PFSK-1 (cell line): ENCODE results near the gene APOL3.

Experiments
- FOXP2 ChIP-seq: optimal IDR thresholded peaks from 2 replicates; pipeline ENCODE3; 2011; ENCODE audit warnings: borderline replicate concordance, control low read depth, inconsistent platforms; ENCODE audit not compliant: insufficient read depth; ENCODE audit errors: extremely low read length, extremely low read depth
- POLR2AphosphoS5 ChIP-seq: IDR thresholded peaks from 2 replicates; pipeline ENCODE4 v1.6.1; 2012; ENCODE audit warnings: low read depth, mild to moderate bottlenecking, control low read depth, low read length, moderate library complexity
- SIN3A ChIP-seq: IDR thresholded peaks from 2 replicates; pipeline ENCODE4 v1.6.1; 2012; ENCODE audit warnings: mild to moderate bottlenecking, low read length, moderate library complexity, borderline replicate concordance; ENCODE audit not compliant: insufficient read depth
- TAF1 ChIP-seq: IDR thresholded peaks from 2 replicates; pipeline ENCODE4 v1.6.1; 2012; ENCODE audit warnings: low read length, control low read depth, borderline replicate concordance; ENCODE audit not compliant: insufficient read depth
- TF ChIP-seq, protein P1 (sequence below), 2 experiments: IDR thresholded peaks; 2 replicates each; pipeline versions ENCODE4 v1.6.1 to v1.8.0; 2011 to 2012; ENCODE audit warnings: low read depth in 2 of 2, low read length in 2 of 2, control low read depth in 1 of 2, inconsistent platforms in 1 of 2, mild to moderate bottlenecking in 1 of 2, moderate library complexity in 1 of 2; ENCODE audit not compliant: insufficient read depth in 1 of 2

Gene APOL3

DNA sequence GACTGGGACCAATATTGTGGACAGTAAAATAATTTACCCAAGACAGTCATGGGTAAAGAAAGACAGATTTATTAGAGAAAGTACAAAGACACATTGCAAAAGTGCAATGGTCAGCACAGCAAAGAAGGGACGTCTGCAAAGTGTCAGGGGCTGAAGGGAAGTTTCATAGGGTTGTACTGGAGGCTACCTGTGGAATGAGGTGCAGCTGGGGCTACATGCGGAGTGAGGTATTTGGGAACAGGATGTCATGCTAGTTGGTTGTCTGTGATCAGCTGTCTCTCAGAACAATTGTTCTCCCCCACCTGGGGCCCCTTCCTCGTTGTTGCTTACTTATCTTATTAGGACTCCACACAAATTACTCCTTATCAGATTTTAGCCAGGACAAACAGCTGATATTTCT lies 11.4 kb upstream of the APOL3 start:
- TF ChIP-seq TAF1 (no peak), SIN3A (no peak), FOXP2 (no peak), POLR2AphosphoS5 (no peak)
- TF ChIP-seq, protein P1, sequence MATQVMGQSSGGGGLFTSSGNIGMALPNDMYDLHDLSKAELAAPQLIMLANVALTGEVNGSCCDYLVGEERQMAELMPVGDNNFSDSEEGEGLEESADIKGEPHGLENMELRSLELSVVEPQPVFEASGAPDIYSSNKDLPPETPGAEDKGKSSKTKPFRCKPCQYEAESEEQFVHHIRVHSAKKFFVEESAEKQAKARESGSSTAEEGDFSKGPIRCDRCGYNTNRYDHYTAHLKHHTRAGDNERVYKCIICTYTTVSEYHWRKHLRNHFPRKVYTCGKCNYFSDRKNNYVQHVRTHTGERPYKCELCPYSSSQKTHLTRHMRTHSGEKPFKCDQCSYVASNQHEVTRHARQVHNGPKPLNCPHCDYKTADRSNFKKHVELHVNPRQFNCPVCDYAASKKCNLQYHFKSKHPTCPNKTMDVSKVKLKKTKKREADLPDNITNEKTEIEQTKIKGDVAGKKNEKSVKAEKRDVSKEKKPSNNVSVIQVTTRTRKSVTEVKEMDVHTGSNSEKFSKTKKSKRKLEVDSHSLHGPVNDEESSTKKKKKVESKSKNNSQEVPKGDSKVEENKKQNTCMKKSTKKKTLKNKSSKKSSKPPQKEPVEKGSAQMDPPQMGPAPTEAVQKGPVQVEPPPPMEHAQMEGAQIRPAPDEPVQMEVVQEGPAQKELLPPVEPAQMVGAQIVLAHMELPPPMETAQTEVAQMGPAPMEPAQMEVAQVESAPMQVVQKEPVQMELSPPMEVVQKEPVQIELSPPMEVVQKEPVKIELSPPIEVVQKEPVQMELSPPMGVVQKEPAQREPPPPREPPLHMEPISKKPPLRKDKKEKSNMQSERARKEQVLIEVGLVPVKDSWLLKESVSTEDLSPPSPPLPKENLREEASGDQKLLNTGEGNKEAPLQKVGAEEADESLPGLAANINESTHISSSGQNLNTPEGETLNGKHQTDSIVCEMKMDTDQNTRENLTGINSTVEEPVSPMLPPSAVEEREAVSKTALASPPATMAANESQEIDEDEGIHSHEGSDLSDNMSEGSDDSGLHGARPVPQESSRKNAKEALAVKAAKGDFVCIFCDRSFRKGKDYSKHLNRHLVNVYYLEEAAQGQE (IDR thresholded peaks at IDR 0.05; ENCODE audit: insufficient read depth in 1 of 2, low read depth in 2 of 2, low read length in 2 of 2): no peak

DNA sequence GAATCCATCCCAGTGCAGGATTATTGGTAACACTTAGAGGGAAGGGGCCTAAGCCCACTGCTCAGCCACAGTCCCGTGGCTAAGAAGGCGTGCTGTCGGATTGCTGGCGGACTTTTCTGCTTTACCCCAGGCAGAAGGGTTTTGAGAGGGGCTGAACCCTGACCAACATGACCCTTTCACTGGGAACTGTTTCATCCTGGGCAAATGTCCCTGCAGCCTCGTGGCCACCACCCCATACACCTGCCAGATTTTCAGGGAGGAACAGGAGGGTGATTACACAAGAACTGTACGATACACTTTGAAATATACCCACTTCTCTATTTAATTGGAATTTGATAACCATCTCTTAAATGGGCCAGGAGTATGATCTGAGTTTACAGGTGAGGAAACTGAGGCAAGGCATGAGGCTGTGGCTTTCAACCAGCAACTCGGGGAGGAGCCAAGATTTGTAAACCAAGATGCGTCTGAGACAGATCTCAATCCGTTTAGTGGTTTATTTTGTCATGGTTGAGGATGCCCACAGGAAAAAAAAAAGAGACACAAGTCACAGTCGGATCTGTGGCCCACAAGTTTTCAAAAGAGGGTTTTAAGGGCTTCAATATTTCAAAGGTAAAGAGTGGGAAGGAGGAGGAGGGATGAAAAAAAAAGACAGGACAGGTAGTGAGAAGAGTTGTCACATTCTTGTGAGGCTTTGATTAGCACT lies 6.1 kb upstream of the APOL3 start:
- TF ChIP-seq, protein P1 (IDR thresholded peaks at IDR 0.05; ENCODE audit: insufficient read depth in 1 of 2, low read depth in 2 of 2, low read length in 2 of 2): no peak
- TF ChIP-seq POLR2AphosphoS5: no peak
- TF ChIP-seq TAF1: no peak
- no peak for TF ChIP-seq FOXP2
- no peak for TF ChIP-seq SIN3A

DNA sequence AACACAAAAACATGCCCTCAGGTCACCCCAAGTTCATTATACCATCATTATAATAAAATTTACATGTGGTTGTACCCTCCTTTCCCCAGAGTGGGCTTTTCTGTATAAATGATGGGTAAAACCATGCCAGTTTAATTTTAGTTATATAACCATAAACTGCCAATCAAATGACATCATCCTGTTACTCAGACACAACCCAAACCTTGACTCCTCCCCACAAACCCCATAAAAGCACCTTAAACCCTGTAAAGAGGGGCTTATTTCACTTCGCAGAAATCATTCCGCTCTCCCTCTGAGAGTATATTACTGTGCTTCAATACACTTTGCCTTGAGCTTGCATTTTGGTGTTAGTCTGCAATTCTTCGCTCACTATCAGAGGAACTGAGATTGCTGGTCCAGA lies 5.5 kb upstream of the APOL3 start:
- no peak for TF ChIP-seq SIN3A
- TF ChIP-seq, protein P1 (IDR thresholded peaks at IDR 0.05; ENCODE audit: insufficient read depth in 1 of 2, low read depth in 2 of 2, low read length in 2 of 2): no peak
- TF ChIP-seq TAF1: no peak
- no peak for TF ChIP-seq POLR2AphosphoS5
- TF ChIP-seq FOXP2: no peak

DNA sequence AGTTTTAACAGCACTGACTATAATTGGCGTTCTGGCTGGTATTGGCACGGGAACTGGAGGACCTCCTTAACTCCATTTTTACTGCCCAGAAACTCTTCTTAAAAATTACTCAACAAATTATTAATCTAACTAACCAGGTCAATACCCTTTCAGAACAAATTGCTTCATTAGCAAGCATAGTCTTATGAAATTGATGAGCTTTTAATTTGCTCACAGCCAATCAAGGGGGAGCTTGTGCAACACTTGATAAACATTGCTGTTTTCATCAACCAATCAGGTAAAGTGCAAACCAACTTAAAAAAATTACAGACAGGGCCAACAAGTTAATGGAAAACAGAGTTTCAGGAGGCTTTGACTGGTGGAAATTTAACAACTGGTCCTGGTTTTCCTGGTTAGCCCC lies 4.6 kb upstream of the APOL3 start:
- TF ChIP-seq FOXP2: no peak
- TF ChIP-seq TAF1: no peak
- TF ChIP-seq SIN3A: no peak
- TF ChIP-seq, protein P1 (IDR thresholded peaks at IDR 0.05; ENCODE audit: insufficient read depth in 1 of 2, low read depth in 2 of 2, low read length in 2 of 2): no peak
- TF ChIP-seq POLR2AphosphoS5: no peak

DNA sequence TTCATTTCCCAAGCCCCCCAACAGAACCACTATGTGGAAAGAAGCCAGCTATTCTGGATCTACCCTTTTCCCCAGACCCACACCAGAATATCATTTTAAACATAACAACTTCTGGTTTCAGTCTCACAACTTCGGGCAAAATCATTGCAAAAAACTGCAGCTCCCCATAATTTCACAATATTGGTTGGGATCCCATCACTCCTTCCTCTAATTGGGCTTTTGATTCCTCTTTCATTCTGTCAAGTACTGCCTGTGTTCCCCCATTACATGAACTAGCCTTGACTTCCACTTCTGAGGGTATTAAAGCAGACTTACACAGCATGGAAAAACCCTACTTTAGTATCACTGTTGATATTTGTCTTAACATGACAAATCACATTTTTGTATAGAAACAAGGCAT lies 4.1 kb upstream of the APOL3 start:
- TF ChIP-seq TAF1 (no peak), SIN3A (no peak), POLR2AphosphoS5 (no peak), FOXP2 (no peak)
- TF ChIP-seq, protein P1 (IDR thresholded peaks at IDR 0.05; ENCODE audit: insufficient read depth in 1 of 2, low read depth in 2 of 2, low read length in 2 of 2): no peak
